NCI-H2227 (cell line): Measurements from ENCODE around the gene RAB32.

Experiments used
- DNase-seq: peaks from one replicate; lab custom pipeline; 2025; ENCODE audit not compliant: unreplicated experiment; lab: John Stamatoyannopoulos, UW

Gene RAB32

DNA sequence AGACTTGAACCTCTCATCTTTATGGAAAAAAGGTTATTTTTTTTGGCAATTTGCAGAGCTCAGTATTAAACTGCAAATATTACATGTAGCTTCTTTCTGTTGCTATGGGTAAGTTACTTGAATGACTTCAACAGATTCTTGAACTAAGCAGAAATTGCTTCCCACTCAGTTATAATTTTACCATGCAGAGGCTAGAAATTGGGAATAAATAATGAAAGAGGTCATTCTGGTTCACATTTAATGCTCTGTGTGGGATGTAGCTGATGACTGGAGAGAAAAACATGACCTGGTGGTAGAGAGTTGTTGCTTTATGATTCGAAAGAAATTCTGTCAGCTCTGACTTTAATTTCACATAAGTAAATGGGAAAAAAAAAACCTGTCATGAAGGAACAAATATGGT, 38.3 kb downstream of the RAB32 start:
- DNase-seq = no peak

GRCh38 chr6:146582857-146583256, 39.2 kb downstream of the RAB32 start:
- no peak for DNase-seq

DNA sequence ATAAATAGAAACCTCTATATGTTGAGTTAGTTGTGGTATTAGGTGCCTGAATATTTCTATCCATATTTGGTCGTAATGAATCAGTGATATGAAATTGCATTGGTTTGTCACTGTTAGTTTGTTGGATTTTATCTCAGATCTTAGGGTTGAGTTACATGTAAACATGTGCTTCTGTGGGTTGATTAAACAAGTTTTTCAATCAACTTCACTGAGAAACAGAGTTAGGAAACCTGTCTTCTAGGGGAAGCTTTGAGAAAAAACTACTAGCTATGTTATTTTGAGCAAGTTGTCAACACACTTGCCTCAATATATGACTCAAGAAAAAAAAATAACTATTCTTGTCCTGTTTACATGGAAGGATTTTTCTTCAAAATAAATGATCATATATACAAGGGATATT, 40.3 kb downstream of the RAB32 start:
- no peak for DNase-seq

- no peak for DNase-seq
Measured at GRCh38 chr6:146587459-146587858, 43.8 kb downstream of the RAB32 start.

- DNase-seq = no peak
Measured at GRCh38 chr6:146590492-146590891, 46.9 kb downstream of the RAB32 start.

DNA sequence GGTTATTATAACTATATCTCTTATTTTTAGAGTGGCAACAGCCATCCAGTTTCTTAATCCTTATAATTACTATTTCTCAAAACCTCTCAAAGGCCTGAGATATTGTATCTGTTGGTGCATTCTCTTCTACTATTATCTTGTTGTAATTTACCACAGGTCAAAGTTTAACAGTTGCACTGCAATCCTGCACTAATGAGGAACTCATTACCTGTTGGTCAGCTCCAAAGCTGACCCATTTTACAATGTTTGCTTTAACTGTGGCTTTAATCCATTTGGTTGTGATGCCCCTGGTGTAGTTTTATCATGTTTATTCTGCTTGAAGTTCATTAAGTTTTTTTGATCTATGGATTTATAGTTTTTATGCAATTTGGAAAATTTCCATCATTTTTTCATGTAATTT, 48.8 kb downstream of the RAB32 start:
- DNase-seq = no peak

DNA sequence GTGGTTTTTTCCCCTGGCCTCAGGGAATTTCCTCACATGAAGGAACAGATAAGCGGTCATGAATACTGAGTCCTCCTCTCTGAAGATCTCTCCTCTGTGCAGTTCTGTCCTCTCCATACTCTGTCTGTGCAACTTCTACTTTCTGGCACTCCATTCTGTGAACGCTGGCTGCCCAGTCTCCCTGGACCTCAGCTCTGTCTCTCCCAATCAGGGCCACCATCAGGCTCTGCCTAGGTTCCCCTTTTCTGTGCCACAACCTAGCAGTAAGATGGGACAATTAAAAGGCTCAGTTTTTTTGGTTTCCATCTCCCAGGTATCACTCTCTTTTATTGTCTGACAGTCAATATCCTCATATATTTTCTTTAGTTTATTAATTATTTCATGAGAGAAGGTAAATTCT, 50.4 kb downstream of the RAB32 start:
- no peak for DNase-seq

DNA sequence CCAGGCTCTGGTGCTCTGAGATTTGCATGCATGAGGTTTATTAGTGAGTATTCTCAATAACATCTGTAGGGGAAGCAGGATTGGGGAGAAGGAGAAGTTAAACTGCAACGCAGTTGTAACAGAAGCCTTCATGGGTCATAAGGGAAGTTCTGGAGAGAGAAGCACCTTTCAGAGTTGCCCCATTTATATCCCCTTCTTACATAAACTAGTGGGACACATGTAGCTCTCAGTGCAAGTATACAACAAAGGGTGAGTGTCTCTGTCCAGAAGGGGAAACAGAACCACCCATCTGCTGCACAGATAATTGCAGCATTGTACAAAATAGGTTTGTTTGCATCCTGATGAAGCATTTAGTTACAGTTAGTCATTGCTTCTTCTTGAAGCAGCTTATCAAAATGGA, 50.9 kb downstream of the RAB32 start:
- no peak for DNase-seq

GRCh38 chr6:146595972-146596731, 52.5 kb downstream of the RAB32 start:
- no peak for DNase-seq

DNA sequence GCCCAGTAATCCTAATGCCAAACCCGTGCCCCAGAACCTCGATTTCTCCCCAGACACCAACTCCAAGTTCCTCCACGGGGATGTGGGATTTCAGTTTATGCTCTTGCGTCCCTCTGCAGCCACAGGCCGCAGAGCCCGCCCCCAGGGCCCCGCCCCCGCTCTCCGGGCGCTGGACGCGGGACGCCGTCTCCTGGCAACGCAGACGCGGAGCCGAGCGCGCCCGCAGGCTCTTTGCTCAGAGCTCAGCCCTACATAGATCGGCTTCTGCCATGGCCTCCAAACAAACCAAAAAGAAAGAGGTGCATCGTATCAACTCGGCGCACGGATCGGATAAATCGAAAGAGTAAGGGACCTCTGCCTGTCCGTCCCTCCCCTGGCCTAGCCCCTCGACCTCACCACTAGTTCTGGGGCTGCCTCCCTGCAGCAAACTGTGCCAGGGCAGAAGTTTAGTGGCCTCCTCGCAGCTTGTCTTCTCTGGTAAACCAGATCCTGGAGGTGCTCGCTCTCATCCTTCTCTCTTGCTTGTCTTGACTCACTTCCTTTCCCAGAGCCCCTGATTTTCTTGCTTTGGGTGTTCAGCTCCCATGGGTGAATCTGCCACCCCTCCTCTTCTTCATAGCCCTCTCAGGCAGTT, 55.3 kb downstream of the RAB32 start, which contains the start of gene ADGB:
Gene ADGB, plus strand, starts transcription at position 201 of the 634 bp plus-strand sequence. Its CDS starts 69 bp downstream, at position 270.
- peak; percentile 64 for DNase-seq

DNA sequence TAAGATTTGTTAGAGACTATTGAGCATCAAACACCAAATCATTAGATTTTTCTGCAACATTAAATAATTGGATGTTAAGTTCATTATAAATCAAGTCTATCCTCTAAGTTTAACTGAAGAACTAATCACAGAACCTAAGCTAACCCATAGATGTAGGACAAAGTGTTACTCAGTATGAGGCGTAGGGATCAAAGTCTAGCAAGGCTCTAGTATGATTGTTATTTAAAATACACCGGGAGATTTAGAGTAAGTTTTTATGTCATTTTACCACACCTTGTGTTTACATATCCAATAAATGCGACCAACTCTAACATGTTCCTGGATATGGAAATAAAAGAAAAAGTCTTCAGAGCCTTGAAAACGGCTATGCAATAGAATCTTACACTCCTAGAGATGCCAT, 57.7 kb downstream of the RAB32 start:
- DNase-seq = no peak

- DNase-seq = no peak
Measured at GRCh38 chr6:146602526-146602925, 58.9 kb downstream of the RAB32 start.
